Astrocyte of the hippocampus (primary cell): ENCODE measurements around the gene SPNS3.
A peak's percentile ranks its signal among the peaks of the same experiment; 100 is the strongest.

Experiments
- DNase-seq: peaks from one replicate; pipeline ENCODE4 v3.0.0; 2011; ENCODE audit warnings: low read depth, low spot score

SPNS3 gene

DNA sequence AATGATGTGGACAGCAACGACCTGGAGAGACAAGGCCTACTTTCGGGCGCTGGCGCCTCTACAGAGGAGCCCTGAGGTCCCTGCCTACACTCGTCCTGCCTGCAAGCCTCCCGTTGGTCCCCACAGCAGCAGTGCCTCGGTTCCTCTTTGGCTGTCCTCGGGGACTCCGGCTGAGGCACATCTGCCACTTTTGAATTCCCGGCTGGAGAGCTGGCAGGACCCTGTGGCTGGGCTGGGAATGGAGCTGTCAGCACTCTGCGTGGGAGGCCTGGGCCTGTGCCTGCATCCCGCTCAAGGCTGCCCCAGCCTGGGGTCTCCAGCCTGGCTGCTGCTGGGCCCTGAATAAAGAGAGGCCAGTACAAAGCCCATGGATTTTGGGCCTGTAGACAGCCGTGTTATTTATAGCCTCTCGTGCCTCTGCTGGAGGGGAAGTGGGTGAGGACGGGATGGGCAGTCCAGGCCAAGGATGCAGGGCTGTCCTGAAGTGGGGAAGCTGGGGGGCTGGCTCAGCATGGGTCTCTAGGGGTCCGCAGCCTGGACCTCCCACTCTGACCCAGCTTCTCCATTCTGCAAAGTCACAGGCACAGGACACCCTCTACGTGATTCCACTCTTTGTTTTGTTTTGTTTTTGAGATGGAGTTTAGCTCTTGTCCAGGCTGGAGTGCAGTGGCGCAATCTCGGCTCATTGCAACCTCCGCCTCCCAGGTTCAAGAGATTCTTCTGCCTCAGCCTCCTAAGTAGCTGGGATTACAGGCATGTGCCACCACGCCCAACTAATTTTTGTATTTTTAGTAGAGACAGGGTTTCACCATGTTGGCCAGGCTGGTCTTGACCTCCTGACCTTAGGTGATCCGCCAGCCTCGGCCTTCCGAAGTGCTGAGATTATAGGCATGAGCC lies 54.3 kb downstream of the SPNS3 start:
- DNase-seq = no peak

DNA sequence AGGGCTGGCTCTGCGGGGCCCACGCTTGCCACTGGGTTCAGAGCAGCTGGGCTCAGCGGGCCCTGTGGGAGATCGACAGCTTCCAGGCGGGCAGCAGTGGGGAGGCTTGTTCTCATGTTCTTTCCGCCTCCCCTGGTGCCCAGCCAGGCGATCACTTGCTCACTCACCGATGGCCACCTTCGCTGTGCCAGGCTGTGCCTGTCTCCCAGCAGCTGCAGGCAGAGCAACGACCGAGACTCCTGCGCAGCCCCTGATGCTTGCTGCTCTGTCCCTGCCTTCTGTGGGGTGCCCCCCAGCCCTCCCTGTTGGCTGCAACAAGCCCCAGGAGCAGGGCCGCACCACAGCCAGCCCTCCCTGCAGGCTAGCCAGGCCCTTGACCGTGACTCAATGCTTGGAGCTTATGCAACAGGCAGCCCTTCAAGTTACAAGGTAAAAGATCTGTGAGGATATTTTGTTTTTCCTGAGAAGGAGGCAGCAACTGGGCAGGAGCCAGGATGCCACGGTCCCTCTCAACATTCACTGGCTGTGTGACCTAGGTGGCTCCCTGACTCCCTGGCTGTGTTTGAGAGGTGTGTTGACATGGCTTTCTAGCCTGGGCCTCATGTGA lies 55.4 kb downstream of the SPNS3 start:
- DNase-seq = no peak

GRCh38 chr17:4490109-4490591 lies 56.4 kb downstream of the SPNS3 start:
- no peak for DNase-seq

GRCh38 chr17:4490637-4491061 lies 56.9 kb downstream of the SPNS3 start:
- no peak for DNase-seq

DNA sequence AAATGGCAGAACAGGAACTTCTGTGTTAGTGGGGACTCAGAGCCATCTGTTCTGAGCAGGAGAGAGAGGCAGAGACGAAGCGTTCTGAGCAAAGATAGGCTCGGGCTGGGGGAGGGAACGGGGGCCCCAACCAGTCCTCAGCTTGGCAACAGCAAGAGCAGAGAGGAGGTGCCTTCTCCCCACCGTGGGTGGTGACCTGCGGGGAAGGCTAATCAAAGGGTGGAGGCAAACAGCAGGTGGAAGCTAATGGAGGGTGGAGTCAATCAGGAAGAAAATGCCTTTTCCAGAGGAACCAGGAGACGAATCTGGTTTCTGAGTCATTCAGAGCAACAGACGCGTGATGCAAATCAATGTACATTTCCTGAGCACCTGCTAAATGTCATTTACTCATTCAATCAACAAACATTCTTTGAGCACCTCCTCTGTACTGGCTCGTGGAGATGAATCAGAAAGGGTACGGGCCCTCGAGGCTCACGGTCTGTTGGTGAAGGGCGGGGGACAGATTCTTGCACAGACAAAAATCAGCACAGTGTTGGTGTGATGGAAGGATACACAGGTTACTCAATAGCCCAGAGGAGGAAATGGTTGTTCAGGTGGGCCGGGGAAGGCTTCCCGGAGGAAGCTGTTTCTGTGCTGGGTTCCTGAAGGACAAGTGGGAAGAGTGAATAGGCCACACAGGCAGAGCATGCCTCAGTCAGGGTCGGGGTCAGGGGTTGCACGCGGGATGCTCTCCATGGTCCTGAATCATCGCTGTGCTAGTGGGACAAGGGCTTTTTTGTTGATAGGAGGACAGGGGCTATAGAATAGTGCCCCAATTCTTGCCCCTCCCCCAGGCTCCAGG lies 59.2 kb downstream of the SPNS3 start:
- peak; percentile 55 for DNase-seq

- DNase-seq = peak; percentile 83
These were observed 63.5 kb downstream of the SPNS3 start for GRCh38 chr17:4497101-4497824.

- DNase-seq = peak; percentile 76
These were observed 65.0 kb downstream of the SPNS3 start, which contains the start of gene SPNS2 for GRCh38 chr17:4498461-4499397. Gene SPNS2 (plus strand): TSS chr17:4498881. CDS start chr17:4499048, 167 bp downstream.

GRCh38 chr17:4499431-4500190 lies 65.9 kb downstream of the SPNS3 start:
- DNase-seq = peak; percentile 37

DNA sequence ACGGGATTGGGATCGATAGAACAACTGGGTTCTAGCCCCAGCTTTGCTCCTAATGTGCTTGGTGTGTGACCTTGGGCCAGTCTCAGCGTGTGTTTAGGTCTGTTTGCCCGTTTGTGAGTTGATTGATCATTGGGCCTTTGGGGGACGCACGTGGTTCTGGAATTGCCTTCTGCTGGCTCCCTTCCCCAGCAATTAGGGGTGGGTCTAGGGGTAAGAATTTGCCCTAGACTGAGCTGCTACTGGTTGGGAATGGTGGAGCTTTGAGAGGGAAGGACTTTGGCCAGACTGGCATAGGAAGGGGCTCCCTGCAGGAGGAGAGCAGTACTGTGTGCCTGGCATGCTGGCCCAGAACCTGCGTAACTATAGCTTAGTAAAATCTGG lies 66.4 kb downstream of the SPNS3 start:
- no peak for DNase-seq

GRCh38 chr17:4501295-4501949 lies 67.7 kb downstream of the SPNS3 start:
- no peak for DNase-seq

GRCh38 chr17:4502466-4503154 lies 68.9 kb downstream of the SPNS3 start:
- DNase-seq = no peak

DNA sequence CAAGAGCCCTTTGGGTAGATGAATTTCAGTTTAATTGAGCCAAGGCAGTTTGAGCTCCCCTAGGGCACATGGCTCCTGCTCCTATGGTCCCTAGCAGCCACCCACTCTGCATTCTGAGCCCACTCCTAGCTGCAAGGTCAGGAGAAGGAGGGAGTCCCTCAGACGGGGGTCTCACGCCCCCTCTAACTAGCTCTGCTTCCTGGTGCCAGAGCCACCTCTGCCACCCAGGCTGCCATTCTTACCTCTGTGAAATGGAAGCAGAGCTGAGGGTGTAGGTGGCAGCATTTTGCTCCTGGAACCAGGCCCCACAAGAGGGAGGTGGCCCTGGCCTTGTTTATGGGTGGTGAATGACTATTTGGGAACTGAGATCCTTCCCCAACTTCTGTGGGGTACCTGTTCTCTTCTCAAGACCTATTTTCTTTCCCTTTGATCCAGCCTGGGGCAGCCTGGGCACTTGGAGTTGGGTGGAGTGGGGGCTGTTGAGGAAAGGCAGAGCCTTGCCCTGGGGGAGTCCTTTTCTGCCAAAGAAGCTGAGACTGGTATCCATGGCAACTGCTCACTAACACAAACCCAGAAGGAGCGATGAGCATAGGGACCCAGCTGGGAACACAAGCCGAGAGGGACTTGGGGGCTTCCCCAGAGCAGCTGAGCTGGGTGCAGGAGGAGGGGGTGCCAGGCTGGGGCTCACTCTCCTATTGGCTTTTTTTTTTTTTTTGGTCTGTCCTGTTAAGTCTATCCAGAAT lies 69.7 kb downstream of the SPNS3 start:
- DNase-seq = no peak

GRCh38 chr17:4504188-4504587 lies 70.4 kb downstream of the SPNS3 start:
- DNase-seq = no peak

- no peak for DNase-seq
These were observed 71.4 kb downstream of the SPNS3 start for GRCh38 chr17:4505187-4505586.

GRCh38 chr17:4506175-4506813 lies 72.6 kb downstream of the SPNS3 start:
- DNase-seq = no peak

DNA sequence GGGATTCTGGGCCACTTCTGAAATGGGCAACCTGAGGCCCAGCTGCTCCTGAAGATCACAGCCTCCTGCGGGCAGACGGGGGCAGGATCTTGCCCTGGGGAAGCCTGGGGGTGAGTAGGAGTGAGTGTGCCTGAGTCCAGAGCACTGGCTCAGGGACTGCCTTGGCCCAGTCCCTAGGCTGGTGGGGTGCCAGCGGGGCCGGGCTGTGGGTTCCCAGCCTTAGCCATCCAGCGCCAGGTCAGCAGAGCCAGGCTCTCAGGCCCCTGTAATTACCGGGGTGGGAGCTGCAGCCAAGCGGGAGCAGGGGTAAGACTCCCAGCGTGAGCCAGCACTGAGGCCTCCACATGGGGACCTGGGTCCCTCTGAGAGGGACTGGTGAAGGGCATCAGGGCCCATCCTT lies 73.2 kb downstream of the SPNS3 start:
- no peak for DNase-seq
